ENCODE measurements around the gene GNA12.

Gene GNA12

GRCh38 chr7:2803755-2804154 lies 40.4 kb downstream of the GNA12 start:
- Histone ChIP-seq H3K27me3 (ENCODE audit: low read length) (no peaks in the 10 kb centered on the region), H3K79me2 (ENCODE audit: insufficient read depth, low read length) (no peaks in the 10 kb centered on the region), H3K9me3 (ENCODE audit: insufficient read depth, low read length) (no peaks in the 10 kb centered on the region), H3K9ac (ENCODE audit: low read length) (no peak overlapping the region), H2AFZ (ENCODE audit: low read depth, low read length, severe bottlenecking) (no peak overlapping the region), H3F3A (ENCODE audit: insufficient read depth) (no peaks in the 10 kb centered on the region), H3K4me3 (ENCODE audit: insufficient read depth, low read length, poor library complexity, severe bottlenecking) (no peak overlapping the region), H3K4me2 (ENCODE audit: low read depth, low read length, poor library complexity, severe bottlenecking) (no peak overlapping the region), H3K36me3 (ENCODE audit: low read length) (no peaks in the 10 kb centered on the region), H3K9me2 (replicated peaks; ENCODE audit: insufficient read depth, low read length) (no peaks in the 10 kb centered on the region), H3K27ac (ENCODE audit: low read depth, low read length) (no peak overlapping the region), H4K20me1 (ENCODE audit: low read depth, low read length) (peaks cover 4% of the 10 kb centered on the region; the same call in 1 of the 2 replicates)
- no peak for TF ChIP-seq EZH2phosphoT487 (conservative IDR thresholded peaks at IDR 0.05; ENCODE audit: low read length)
- no peak for TF ChIP-seq CTCF (IDR thresholded peaks at IDR 0.05; ENCODE audit: insufficient read depth, low read length, poor library complexity, severe bottlenecking)

GRCh38 chr7:2803342-2803692 lies 40.8 kb downstream of the GNA12 start:
- Histone ChIP-seq H3K27ac (ENCODE audit: low read depth, low read length) (no peak overlapping the region), H3K79me2 (ENCODE audit: insufficient read depth, low read length) (no peaks in the 10 kb centered on the region)
- no peak for TF ChIP-seq CTCF (IDR thresholded peaks at IDR 0.05; ENCODE audit: insufficient read depth, low read length, poor library complexity, severe bottlenecking)
- TF ChIP-seq EZH2phosphoT487 (conservative IDR thresholded peaks at IDR 0.05; ENCODE audit: low read length), result no peak

GRCh38 chr7:2802504-2803341 lies 41.4 kb downstream of the GNA12 start:
- Histone ChIP-seq H4K20me1 (ENCODE audit: low read depth, low read length) (peaks cover 9% of the 10 kb centered on the region), H2AFZ (ENCODE audit: low read depth, low read length, severe bottlenecking) (no peak overlapping the region), H3K36me3 (ENCODE audit: low read length) (no peaks in the 10 kb centered on the region), H3K9me3 (ENCODE audit: insufficient read depth, low read length) (no peaks in the 10 kb centered on the region), H3K9me2 (replicated peaks; ENCODE audit: insufficient read depth, low read length) (no peaks in the 10 kb centered on the region), H3K27ac (ENCODE audit: low read depth, low read length) (no peak overlapping the region), H3K79me2 (ENCODE audit: insufficient read depth, low read length) (no peaks in the 10 kb centered on the region), H3K4me3 (ENCODE audit: insufficient read depth, low read length, poor library complexity, severe bottlenecking) (no peak overlapping the region), H3K4me2 (ENCODE audit: low read depth, low read length, poor library complexity, severe bottlenecking) (no peak overlapping the region), H3K27me3 (ENCODE audit: low read length) (no peaks in the 10 kb centered on the region), H3K9ac (ENCODE audit: low read length) (no peak overlapping the region), H3F3A (ENCODE audit: insufficient read depth) (no peaks in the 10 kb centered on the region)
- TF ChIP-seq CTCF (IDR thresholded peaks at IDR 0.05; ENCODE audit: insufficient read depth, low read length, poor library complexity, severe bottlenecking) (no peak), EZH2phosphoT487 (conservative IDR thresholded peaks at IDR 0.05; ENCODE audit: low read length) (no peak)

More at GRCh38 chr7:2803342-2803692, 40.8 kb downstream of the GNA12 start:
- Histone ChIP-seq H2AFZ (ENCODE audit: low read depth, low read length, severe bottlenecking) (no peak overlapping the region), H3K4me3 (ENCODE audit: insufficient read depth, low read length, poor library complexity, severe bottlenecking) (no peak overlapping the region), H3K9me3 (ENCODE audit: insufficient read depth, low read length) (no peaks in the 10 kb centered on the region), H3K36me3 (ENCODE audit: low read length) (no peaks in the 10 kb centered on the region), H3K9ac (ENCODE audit: low read length) (no peak overlapping the region), H4K20me1 (ENCODE audit: low read depth, low read length) (peaks cover 7% of the 10 kb centered on the region), H3F3A (ENCODE audit: insufficient read depth) (no peaks in the 10 kb centered on the region), H3K4me2 (ENCODE audit: low read depth, low read length, poor library complexity, severe bottlenecking) (no peak overlapping the region), H3K27me3 (ENCODE audit: low read length) (no peaks in the 10 kb centered on the region), H3K9me2 (replicated peaks; ENCODE audit: insufficient read depth, low read length) (no peaks in the 10 kb centered on the region)

All from SU-DHL-6 (cell line).